T-helper 1 cell (primary cell): ENCODE results near the gene DTWD1.
"Not testable (repeated sequence)": the region's sequence is repeated elsewhere in the genome, so short reads cannot be mapped to it uniquely, and the experiment has no call there.

Source experiments
- DNase-seq, 5 donors: peaks; one replicate each; pipeline ENCODE4 v3.0.0-alpha.2; 2012 to 2020
- total RNA-seq, 4 donors: gene quantifications; one replicate each; lab custom pipeline; 2026; lab: John Stamatoyannopoulos, UW

The DTWD1 gene
- total RNA-seq = 3.7 to 17.1 (median 10.2) reads per million in 4 donors

GRCh38 chr15:49620658-49621368 is at the start of gene DTWD1, which contains the start of gene FAM227B:
TSS of gene DTWD1 (plus strand) at chr15:49621048. CDS start at chr15:49625168, 4,120 bp downstream.
TSS of gene FAM227B (minus strand) at chr15:49620818. CDS start at chr15:49615171, 5,647 bp downstream.
- DNase-seq = peak; percentile 84 to 98 (median 90)

DNA sequence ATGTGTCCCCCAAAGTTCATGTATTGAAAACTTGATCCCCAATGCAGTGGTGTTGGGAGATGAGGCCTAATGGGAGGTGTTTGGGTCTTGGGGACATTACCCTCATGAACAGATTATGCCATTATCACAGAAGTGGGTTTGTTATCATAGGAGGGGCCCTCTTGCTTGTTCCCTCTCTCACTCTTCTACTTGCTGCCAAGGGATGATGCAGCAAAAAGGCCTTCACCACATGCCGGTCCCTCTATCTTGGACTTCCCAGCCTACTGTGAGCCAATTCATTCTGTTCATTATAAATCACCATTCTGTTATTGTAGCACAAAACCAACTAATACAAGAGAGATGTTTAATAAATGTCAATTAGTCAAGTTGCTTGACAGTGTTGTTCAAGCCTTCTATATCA is 47.4 kb upstream of the DTWD1 start:
- DNase-seq = no peak

DNA sequence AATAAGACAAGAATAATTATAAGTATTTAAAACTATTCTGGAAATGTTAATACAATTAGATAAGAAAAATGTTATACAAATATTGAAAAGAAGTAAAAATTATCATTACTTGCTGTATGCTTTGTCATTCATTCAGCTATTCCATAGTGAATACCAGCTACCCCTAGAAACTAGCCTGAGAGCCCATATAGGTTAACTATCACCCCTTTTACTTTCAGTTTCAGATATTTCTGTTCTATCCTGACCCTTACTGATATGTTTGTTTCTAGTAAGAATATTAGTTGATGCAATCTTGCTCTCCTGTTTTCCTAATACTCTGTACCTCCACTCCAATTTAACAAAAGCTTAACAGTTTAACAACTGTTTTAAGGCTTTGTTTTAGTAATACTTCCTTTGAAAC is 31.8 kb upstream of the DTWD1 start:
- DNase-seq = no peak

GRCh38 chr15:49592829-49593316 is 28.0 kb upstream of the DTWD1 start:
- DNase-seq = not testable (repeated sequence)

GRCh38 chr15:49604625-49605409 is 16.0 kb upstream of the DTWD1 start:
- DNase-seq = no peak

DNA sequence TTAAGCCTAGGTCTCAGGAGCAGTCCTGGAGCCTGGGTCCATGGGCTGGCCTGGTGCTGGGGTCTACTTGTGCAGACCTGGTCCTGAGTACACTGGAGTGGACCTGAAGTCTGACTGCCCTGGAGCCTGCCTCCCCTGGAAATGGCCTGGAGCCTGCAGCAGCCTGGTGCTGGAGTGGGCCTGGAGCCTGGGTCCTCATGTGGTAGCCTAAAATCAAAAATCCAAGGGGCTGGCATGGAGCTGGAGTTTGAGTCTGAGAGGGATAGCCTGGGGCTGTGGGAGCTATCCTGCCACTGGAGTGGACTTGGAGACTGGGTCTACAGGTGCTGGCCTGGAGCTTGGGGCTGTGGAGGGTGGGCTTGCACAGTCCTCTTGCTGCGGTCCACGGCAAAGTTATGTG is 15.3 kb upstream of the DTWD1 start:
- DNase-seq = no peak

- DNase-seq = no peak
These were observed 14.3 kb upstream of the DTWD1 start for GRCh38 chr15:49606594-49606993.

- DNase-seq = no peak
These were observed 10.5 kb upstream of the DTWD1 start for GRCh38 chr15:49610157-49610918.

DNA sequence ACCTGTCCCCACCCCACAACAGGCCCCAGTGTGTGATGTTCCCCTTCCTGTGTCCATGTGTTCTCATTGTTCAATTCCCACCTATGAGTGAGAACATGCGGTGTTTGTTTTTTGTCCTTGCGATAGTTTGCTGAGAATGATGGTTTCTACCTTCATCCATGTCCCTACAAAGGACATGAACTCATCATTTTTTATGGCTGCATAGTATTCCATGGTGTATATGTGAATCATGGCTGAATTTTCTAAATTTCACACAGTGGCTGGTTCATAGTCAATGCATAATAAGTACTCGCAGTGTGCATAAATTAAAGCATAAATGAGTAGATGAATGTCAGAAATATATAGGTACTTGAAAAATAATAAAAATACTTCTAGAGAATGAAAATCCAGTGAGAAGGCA is 8.6 kb upstream of the DTWD1 start:
- DNase-seq = not testable (repeated sequence)

- no peak for DNase-seq
These were observed 1.6 kb upstream of the DTWD1 start for GRCh38 chr15:49619226-49619625.

DNA sequence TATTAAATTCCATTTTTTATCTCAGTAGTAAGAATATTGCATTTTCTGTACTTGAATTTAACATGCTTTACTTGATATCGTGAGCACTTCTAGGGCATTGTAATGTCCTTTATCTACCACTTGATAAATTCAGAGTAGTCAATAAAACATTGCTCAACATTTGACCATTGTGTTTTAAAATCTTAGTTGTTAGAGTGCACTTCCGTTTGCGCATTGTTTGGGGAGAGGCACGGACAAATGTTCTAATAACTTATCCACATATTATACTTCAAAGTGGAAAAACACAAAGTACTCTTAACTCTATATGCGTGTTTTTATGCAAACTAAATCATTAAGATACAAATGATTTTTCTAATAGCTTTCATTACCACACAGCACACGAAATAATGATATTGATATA is 649 bp upstream of the DTWD1 start:
- no peak for DNase-seq

- peak in 1 of 5 donors; percentile 2 for DNase-seq
These were observed 558 bp downstream of the DTWD1 start for GRCh38 chr15:49621401-49621811.

- no peak for DNase-seq
These were observed 1.0 kb downstream of the DTWD1 start for GRCh38 chr15:49621887-49622286.

DNA sequence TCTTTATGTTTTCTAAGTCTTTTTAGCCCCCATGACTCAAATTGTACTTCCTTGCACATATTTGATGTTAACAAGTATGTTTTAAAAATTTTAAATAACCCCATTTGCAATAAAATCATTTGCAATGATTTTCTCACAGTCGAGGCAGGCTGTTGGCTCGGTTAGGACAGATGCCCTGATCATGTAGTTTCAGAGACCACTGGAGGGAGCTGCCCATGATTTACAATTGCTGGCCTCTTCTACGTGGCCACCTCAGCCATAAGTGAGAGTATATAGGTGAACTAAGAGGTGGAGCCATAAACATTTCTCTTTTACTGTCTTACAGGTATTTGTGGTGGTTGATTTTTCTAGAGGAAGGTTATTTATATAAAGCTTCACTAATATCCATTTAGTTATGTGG is 1.7 kb downstream of the DTWD1 start:
- DNase-seq = no peak

DNA sequence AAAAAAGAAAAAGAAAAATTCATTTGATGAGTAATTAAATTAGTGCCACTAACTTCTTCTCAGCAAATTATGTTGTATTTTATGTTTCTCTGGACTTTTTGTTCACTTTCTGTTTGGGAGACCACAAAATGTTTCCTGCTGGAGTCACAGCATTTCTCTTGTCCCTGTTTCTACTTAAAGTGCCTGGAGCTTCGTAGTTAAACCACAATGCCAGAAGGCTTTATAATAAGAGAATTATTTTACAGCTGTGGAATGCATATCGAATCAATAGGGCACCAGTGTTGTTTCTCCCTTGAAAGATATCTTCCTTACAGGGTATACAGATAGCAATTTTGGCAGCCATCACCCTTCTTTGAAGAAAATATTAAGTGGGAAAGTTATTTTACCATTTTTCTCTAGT is 3.2 kb downstream of the DTWD1 start:
- no peak for DNase-seq

DNA sequence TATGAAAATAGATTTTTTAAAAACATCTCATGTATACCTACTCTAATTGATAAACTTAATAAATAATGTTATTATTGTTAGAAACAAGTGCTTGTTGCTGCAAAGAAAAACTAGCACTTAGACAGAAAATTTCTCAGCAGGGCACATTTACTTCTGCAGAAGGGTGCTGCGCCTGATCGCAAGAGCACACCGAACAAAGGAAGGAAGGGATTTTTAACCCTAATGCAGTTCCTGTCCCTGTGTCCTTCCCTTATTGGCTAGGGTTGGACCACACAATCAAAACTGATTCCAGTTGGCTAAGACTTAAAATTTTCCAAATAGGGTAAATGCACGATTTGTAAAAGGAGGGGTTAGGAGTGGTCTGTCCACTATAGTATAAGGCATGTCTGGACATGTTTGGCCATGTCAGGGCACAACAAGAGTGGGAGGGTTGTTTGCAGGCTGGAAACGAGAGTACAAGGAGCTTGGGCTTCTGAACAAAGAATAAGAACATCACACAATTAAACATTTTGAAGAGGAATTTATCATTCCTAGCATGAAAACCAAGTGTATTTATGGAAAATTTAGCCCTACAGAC is 4.7 kb downstream of the DTWD1 start:
- no peak for DNase-seq

DNA sequence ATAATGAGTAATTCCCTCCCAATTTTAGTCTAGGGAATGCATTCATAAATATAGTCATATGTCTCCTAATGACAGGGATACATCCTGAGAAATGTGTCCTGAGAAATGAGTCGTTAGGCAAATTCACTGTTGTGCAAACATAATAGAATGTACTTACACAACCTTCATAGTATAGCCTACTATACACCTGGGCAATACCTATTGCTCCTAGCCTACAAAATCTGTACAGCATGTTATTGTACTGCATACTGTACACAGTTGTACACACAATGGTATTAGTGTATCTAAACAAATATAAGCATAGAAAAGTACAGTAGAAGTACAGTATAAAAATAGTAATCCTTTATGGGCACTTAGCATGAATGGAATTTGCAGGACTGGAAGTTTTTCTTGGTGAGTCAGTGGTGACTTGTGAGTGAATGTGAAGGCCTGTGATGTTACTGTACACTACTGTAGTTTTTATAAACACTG is 6.6 kb downstream of the DTWD1 start:
- DNase-seq = no peak

- DNase-seq = no peak
These were observed 7.5 kb downstream of the DTWD1 start for GRCh38 chr15:49628379-49628778.

GRCh38 chr15:49637857-49638256 is 17.0 kb downstream of the DTWD1 start:
- DNase-seq = no peak

DNA sequence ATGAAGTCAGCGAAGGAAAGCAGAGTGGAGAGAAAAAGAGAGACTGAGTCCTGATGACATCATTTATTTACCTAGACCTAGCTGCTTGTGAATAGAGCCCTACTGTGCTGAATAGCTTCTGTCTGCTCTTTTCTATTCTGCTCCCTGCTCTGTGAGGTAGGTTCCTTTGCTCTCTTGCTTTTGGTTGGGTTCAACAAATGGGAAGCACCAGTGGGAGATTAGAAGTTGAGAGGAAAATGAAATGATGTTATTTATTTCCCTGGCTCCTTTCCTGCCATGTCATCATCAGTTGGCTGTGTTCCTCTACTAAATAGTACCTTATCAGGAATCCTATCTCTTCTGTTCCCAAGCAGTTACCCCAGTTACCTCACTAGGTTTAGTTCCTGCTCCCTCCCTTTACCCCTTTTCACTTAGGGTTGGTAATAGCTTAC is 23.5 kb downstream of the DTWD1 start:
- DNase-seq = no peak

GRCh38 chr15:49645277-49645676 is 24.4 kb downstream of the DTWD1 start:
- DNase-seq = no peak

GRCh38 chr15:49645941-49646340 is 25.1 kb downstream of the DTWD1 start:
- DNase-seq = no peak
